HG02981 (cell line): ENCODE data around the gene TCL1B.

Experiments used
- ATAC-seq: cut with Tn5 transposase; IDR thresholded peaks from one replicate; pipeline ENCODE4 v1.9.1; 2021; ENCODE audit warnings: mild to moderate bottlenecking, moderate library complexity; ENCODE audit not compliant: unreplicated experiment

The TCL1B gene

GRCh38 chr14:95666450-95666849 is 19.8 kb upstream of the TCL1B start:
- ATAC-seq = no peak

GRCh38 chr14:95667249-95667693 is 19.0 kb upstream of the TCL1B start:
- no peak for ATAC-seq

- no peak for ATAC-seq
These were observed 17.9 kb upstream of the TCL1B start for GRCh38 chr14:95668235-95668772.

- no peak for ATAC-seq
These were observed 11.6 kb upstream of the TCL1B start for GRCh38 chr14:95674613-95675012.

- ATAC-seq = no peak
These were observed 10.7 kb upstream of the TCL1B start for GRCh38 chr14:95675486-95675885.

GRCh38 chr14:95677179-95677835 is 8.9 kb upstream of the TCL1B start:
- ATAC-seq = no peak

- ATAC-seq = no peak
These were observed 6.9 kb upstream of the TCL1B start for GRCh38 chr14:95679148-95679815.

GRCh38 chr14:95679998-95680735 is 6.1 kb upstream of the TCL1B start:
- ATAC-seq = no peak

- no peak for ATAC-seq
These were observed 5.1 kb upstream of the TCL1B start for GRCh38 chr14:95681153-95681552.

- ATAC-seq = no peak
These were observed 2.4 kb upstream of the TCL1B start for GRCh38 chr14:95683793-95684192.

- no peak for ATAC-seq
These were observed 709 bp downstream of the TCL1B start for GRCh38 chr14:95686935-95687334.

- no peak for ATAC-seq
These were observed 3.2 kb downstream of the TCL1B start for GRCh38 chr14:95689441-95689840.

- no peak for ATAC-seq
These were observed 4.6 kb downstream of the TCL1B start for GRCh38 chr14:95690815-95691214.

GRCh38 chr14:95691591-95691990 is 5.4 kb downstream of the TCL1B start:
- no peak for ATAC-seq

GRCh38 chr14:95692109-95692508 is 5.9 kb downstream of the TCL1B start:
- no peak for ATAC-seq

GRCh38 chr14:95695051-95695450 is 8.8 kb downstream of the TCL1B start:
- ATAC-seq = no peak

- ATAC-seq = no peak
These were observed 9.7 kb downstream of the TCL1B start for GRCh38 chr14:95695913-95696312.

- no peak for ATAC-seq
These were observed 10.5 kb downstream of the TCL1B start for GRCh38 chr14:95696741-95697140.

GRCh38 chr14:95697764-95698163 is 11.5 kb downstream of the TCL1B start:
- peak; percentile 55 for ATAC-seq

- ATAC-seq = no peak
These were observed 12.1 kb downstream of the TCL1B start for GRCh38 chr14:95698287-95698686.

- peak; percentile 38 for ATAC-seq
These were observed 13.2 kb downstream of the TCL1B start for GRCh38 chr14:95699412-95699811.
